OCI-LY7 (cell line): ENCODE measurements around the gene WWOX.

ENCODE experiments used
- CTCF ChIP-seq: fragments of 200-600 bp; sonication (generic); conservative IDR thresholded peaks from 2 replicates; pipeline ENCODE4 v1.5.1; 2014; ENCODE audit warnings: mild to moderate bottlenecking, antibody characterized with exemption, low read length, moderate library complexity, mixed read lengths
- EZH2phosphoT487 ChIP-seq: fragments of 200-600 bp; sonication (generic); IDR thresholded peaks from 2 replicates; pipeline ENCODE4 v1.6.1; 2018; ENCODE audit warnings: low read depth, borderline replicate concordance, mild to moderate bottlenecking, mixed run types, antibody characterized with exemption, low read length, moderate library complexity, mixed read lengths

- TF ChIP-seq CTCF (no peak), EZH2phosphoT487 (no peak)
These were observed 93.5 kb downstream of the WWOX start for GRCh38 chr16:78192734-78193488.
